GM23248 (cell line): ENCODE measurements around the gene MAB21L3.

Experiments
- EZH2 ChIP-seq: fragments of 200-600 bp; sonication (generic); IDR thresholded peaks from 2 replicates; pipeline ENCODE4 v1.6.1; 2018; ENCODE audit warnings: antibody characterized with exemption, mild to moderate bottlenecking; ENCODE audit not compliant: insufficient read depth, poor library complexity, severe bottlenecking
- EZH2phosphoT487 ChIP-seq: fragments of 200-600 bp; sonication (generic); IDR thresholded peaks from 2 replicates; pipeline ENCODE4 v1.6.1; 2018; ENCODE audit warnings: antibody characterized with exemption, moderate library complexity, mild to moderate bottlenecking, low read depth; ENCODE audit not compliant: insufficient read depth

- TF ChIP-seq EZH2phosphoT487 (no peak), EZH2 (no peak)
Observed at GRCh38 chr1:116112388-116113140, 1.4 kb downstream of the MAB21L3 start.
